Esophagus squamous epithelium (tissue), 5 donors: Measurements from ENCODE around the gene CPNE1. TPM values are rescaled to one million over a fixed set of nuclear protein-coding genes. Genes with fewer than 3 reads are reported as not detected.

Source experiments
- DNase-seq: peaks from one replicate; lab custom pipeline; 2025; lab: John Stamatoyannopoulos, UW
- H3K27ac ChIP-seq, 4 donors: fragments of 200-600 bp; sonication (generic); one replicate each; pipeline ENCODE4 v1.5.1; 2016 to 2019; ENCODE audit warnings: mild to moderate bottlenecking in 1 of 4
- H3K27me3 ChIP-seq, 4 donors: fragments of 200-600 bp; sonication (generic); 1 replicate in 3 of 4; 2 replicates in 1 of 4; pipeline versions ENCODE4 v1.5.1 to v1.6.0; 2017 to 2021; ENCODE audit warnings: antibody characterized with exemption in 1 of 4
- H3K36me3 ChIP-seq, 3 donors: fragments of 200-600 bp; sonication (generic); one replicate each; pipeline ENCODE4 v1.5.1; 2016 to 2019
- H3K4me1 ChIP-seq, 3 donors: fragments of 200-600 bp; sonication (generic); one replicate each; pipeline ENCODE4 v1.5.1; 2017 to 2019
- H3K4me3 ChIP-seq, 4 donors: fragments of 200-600 bp; sonication (generic); 1 replicate in 3 of 4; 2 replicates in 1 of 4; pipeline ENCODE4 v1.5.1; 2016 to 2019; ENCODE audit warnings: mild to moderate bottlenecking in 2 of 4, moderate library complexity in 1 of 4
- H3K9me3 ChIP-seq, 3 donors: fragments of 200-600 bp; sonication (generic); one replicate each; pipeline ENCODE4 v1.5.1; 2016 to 2019
- POLR2A ChIP-seq, 4 donors: fragments of 450-650 bp; IDR thresholded peaks; one replicate each; pipeline ENCODE4 v1.6.1; 2017; ENCODE audit warnings: antibody characterized with exemption in 4 of 4, mild to moderate bottlenecking in 4 of 4, moderate library complexity in 3 of 4
- WGBS, 2 donors: methylation state at CpG; one replicate each; pipeline ENCODE4 v1.1.5; 2018; 5-methylcytosine and 5-hydroxymethylcytosine counted together
- intact Hi-C: fragments of 100-400 bp; cut with DNase I; formaldehyde crosslinking; loops from one replicate; pipeline ENCODE4 v1.15.0; 2022
- total RNA-seq, 4 donors: library from RNA; depleted of rRNA; stranded (reverse); fragments of >200 nt; gene quantifications; one replicate each; pipeline ENCODE4 v1.1.0, GENCODE V29; 2016
- TF ChIP-seq, protein P1 (sequence below), 6 experiments: fragments of 450-650 bp in 4 of 6; fragments of 200-600 bp in 2 of 6; sonication (generic) in 2 of 6; IDR thresholded peaks; one replicate each; pipeline ENCODE4 v1.5.1; 2016 to 2019; ENCODE audit warnings: antibody characterized with exemption in 6 of 6, mild to moderate bottlenecking in 4 of 6, moderate library complexity in 4 of 6
- donor health status: DM: yes; HTN: yes; CAD: no.

CPNE1 gene
- total RNA-seq, 4 donors from 2014 or later, result 47.3 to 98.2 (median 75.9) TPM

DNA sequence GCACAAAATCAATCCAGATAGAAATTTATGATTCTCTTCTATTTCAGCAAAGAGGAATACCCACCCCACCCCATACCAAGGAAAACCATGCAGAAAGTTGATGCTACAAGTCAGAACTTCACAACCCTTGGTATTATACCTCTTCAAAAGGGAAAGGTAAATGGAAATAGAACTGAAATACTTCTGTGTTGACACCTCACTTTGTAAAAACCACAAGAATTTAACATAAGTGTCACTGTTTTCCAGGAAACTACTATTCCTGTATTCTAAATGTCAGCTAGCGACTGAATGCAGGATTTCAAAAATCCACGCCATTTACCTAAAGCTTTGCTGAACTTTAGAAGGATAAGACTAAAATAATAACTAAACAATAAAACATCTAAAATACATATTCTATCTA, 3.6 kb downstream of the CPNE1 start:
- H3K4me3 ChIP-seq, result peak overlapping the region in 2 of 4 donors; percentile 8 to 96
- H3K36me3 ChIP-seq, result peaks cover 0 to 7% (median 0%) of the 10 kb centered on the region in 3 donors
- no peaks in the 10 kb centered on the region for H3K27me3 ChIP-seq
- peaks cover 11 to 81% (median 40%) of the 10 kb centered on the region in 3 donors for H3K4me1 ChIP-seq
- TF ChIP-seq POLR2A (IDR thresholded peaks at IDR 0.05), result no peak
- TF ChIP-seq, protein P1, sequence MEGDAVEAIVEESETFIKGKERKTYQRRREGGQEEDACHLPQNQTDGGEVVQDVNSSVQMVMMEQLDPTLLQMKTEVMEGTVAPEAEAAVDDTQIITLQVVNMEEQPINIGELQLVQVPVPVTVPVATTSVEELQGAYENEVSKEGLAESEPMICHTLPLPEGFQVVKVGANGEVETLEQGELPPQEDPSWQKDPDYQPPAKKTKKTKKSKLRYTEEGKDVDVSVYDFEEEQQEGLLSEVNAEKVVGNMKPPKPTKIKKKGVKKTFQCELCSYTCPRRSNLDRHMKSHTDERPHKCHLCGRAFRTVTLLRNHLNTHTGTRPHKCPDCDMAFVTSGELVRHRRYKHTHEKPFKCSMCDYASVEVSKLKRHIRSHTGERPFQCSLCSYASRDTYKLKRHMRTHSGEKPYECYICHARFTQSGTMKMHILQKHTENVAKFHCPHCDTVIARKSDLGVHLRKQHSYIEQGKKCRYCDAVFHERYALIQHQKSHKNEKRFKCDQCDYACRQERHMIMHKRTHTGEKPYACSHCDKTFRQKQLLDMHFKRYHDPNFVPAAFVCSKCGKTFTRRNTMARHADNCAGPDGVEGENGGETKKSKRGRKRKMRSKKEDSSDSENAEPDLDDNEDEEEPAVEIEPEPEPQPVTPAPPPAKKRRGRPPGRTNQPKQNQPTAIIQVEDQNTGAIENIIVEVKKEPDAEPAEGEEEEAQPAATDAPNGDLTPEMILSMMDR (IDR thresholded peaks at IDR 0.05), result no peak
- DNase-seq, result no peak
- peak overlapping the region in 2 of 4 donors; percentile 14 to 98 for H3K27ac ChIP-seq
- intact Hi-C loops, result no loop called here
- 31 to 44% methylated on average over 2 of the region's 2 CpGs for WGBS, 2 donors
- no peaks in the 10 kb centered on the region for H3K9me3 ChIP-seq

DNA sequence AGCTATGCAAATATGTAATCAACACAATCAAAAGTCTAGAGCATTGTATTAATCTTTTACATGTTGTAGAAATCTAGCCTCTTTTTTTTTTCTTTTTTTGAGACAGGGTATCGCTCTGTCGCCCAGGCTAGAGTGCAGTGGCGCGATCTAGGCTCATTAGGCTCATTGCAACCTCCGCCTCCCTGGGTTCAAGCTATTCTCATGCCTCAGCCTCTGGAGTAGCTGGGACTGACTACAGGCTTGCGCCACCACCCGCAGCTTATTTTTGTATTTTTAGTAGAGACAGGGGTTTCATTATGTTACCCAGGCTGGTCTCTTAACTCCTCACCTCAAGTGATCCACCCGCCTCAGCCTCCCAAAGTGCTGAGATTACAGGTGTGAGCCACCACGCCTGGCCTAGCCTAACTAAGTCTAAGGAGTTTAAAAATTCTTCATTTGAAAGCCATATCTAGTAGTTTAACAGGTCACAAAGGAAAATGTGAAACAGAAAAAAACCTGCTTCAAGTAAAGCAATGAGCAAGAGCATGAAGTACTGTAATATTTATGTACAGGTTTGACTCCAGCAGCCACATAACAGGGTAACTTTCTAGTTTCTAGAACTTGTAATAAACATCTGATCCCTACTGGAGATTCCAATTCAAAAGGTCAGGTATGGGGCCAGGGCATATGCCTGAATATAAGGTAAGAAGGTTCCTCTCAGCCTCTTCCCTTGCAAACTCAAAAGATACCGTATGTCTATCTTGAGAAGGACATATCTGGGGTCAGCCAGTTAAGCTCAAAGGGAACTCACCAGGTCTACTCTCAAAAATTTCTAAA, 4.4 kb downstream of the CPNE1 start:
- Histone ChIP-seq H3K27me3 (no peaks in the 10 kb centered on the region), H3K27ac (peak overlapping the region in 1 of 4 donors; percentile 98), H3K36me3 (peaks cover 0 to 13% (median 0%) of the 10 kb centered on the region in 3 donors), H3K4me3 (no peak overlapping the region), H3K4me1 (peaks cover 11 to 81% (median 40%) of the 10 kb centered on the region in 3 donors), H3K9me3 (no peaks in the 10 kb centered on the region)
- intact Hi-C loops, result no loop called here
- no peak for TF ChIP-seq POLR2A (IDR thresholded peaks at IDR 0.05)
- DNase-seq, result no peak
- 85 to 86% methylated on average over 10 of the region's 10 CpGs for WGBS, 2 donors

DNA sequence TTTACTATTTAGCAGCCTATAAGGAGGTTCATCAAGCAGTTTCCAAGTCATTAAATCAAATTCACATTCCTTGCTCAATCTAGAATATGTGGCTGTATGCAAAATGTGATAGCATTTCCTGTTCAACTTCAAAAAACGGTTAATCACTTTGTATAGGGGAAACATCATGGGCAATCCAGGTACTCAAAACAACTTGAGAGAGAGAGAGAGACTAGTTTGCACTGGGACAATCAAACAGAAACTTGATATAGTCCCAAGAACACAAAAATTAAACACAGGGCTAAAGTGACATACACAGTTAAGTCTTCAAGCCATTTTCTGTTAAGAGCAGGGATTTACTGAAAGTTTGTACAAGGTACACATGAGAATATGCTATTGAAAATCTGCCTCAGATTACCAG, 7.4 kb downstream of the CPNE1 start:
- no peak overlapping the region for H3K27ac ChIP-seq
- H3K27me3 ChIP-seq, result no peaks in the 10 kb centered on the region
- intact Hi-C loops, result no loop called here
- peaks cover 6 to 72% (median 32%) of the 10 kb centered on the region in 3 donors for H3K4me1 ChIP-seq
- no peak overlapping the region for H3K4me3 ChIP-seq
- WGBS, 2 donors, result 0% methylated on average over 1 of the region's 1 CpG
- no peaks in the 10 kb centered on the region for H3K9me3 ChIP-seq
- DNase-seq, result no peak
- TF ChIP-seq, protein P1 (IDR thresholded peaks at IDR 0.05), result no peak
- no peak for TF ChIP-seq POLR2A (IDR thresholded peaks at IDR 0.05)
- peaks cover 6 to 44% (median 10%) of the 10 kb centered on the region in 3 donors for H3K36me3 ChIP-seq

DNA sequence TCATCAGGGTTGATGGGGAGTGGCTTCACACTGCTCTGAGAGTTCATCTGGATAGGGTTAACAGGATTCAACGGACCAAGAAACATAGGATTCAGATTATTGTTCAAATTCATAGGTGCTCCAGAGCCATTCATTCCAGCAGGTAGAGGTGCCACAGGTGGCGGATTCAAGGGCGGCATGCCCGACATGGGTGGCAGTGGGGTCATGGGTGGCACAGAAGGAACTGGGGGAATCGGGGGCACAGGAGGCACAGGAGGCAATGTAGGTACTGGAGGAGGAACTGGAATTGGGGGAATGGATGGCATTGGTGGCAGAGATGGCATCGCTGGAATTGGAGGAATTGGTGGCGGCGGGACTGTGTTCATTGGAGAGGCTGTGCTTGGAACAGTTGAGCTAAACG, 10.3 kb downstream of the CPNE1 start:
- Histone ChIP-seq H3K9me3 (no peaks in the 10 kb centered on the region), H3K27me3 (no peaks in the 10 kb centered on the region), H3K4me3 (no peak overlapping the region), H3K36me3 (peaks cover 6 to 58% (median 10%) of the 10 kb centered on the region in 3 donors), H3K4me1 (peaks cover 0 to 59% (median 14%) of the 10 kb centered on the region in 3 donors), H3K27ac (no peak overlapping the region)
- TF ChIP-seq, protein P1 (IDR thresholded peaks at IDR 0.05), result no peak
- no peak for TF ChIP-seq POLR2A (IDR thresholded peaks at IDR 0.05)
- intact Hi-C loops, result no loop called here
- WGBS, 2 donors, result 97 to 99% methylated on average over 9 of the region's 9 CpGs
- no peak for DNase-seq

DNA sequence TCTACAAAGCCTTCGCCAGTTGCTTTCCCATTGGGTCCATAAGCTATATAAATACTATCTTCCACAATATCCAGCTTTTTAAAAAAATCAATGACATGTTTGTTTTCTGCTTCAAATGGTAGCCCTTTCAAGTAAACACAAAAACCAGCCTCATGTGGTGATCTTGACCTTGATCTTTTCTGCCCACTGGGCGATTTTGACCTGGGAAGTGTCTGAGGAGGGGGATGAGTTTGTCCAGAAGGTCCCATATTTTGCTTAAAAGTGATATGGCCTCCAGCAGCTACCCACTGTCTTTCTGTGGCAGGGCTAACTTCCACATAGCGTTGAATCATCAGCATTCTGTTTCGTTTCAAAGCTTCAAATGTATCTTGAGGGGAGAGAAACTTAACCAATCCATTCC, 10.8 kb downstream of the CPNE1 start:
- no peak overlapping the region for H3K27ac ChIP-seq
- no peak for DNase-seq
- H3K4me3 ChIP-seq, result no peak overlapping the region
- peaks cover 6 to 58% (median 10%) of the 10 kb centered on the region in 3 donors for H3K36me3 ChIP-seq
- no peaks in the 10 kb centered on the region for H3K9me3 ChIP-seq
- H3K27me3 ChIP-seq, result no peaks in the 10 kb centered on the region
- WGBS, 2 donors, result 95 to 98% methylated on average over 4 of the region's 4 CpGs
- TF ChIP-seq POLR2A (IDR thresholded peaks at IDR 0.05), result no peak
- TF ChIP-seq, protein P1 (IDR thresholded peaks at IDR 0.05), result no peak
- peaks cover 0 to 59% (median 14%) of the 10 kb centered on the region in 3 donors for H3K4me1 ChIP-seq
- intact Hi-C loops, result no loop called here
